H1 (cell line): Measurements from ENCODE around the gene SERPINA1. TPM values are rescaled to one million over a fixed set of nuclear protein-coding genes. Genes with fewer than 3 reads are reported as not detected.

ENCODE experiments used
- CTCF ChIA-PET: fragments of 300-600 bp; sonication (Branson Sonifier 250); formaldehyde crosslinking; loops from one replicate; lab custom pipeline; 2021; ENCODE audit not compliant: partially characterized antibody; lab: Charles Lee
- POLR2A ChIA-PET: fragments of 300-600 bp; sonication (Branson Sonifier 250); formaldehyde crosslinking; loops from one replicate; lab custom pipeline; 2021; ENCODE audit warnings: inconsistent platforms; ENCODE audit not compliant: partially characterized antibody; lab: Charles Lee
- DNase-seq, 2 experiments: peaks; one replicate each; pipeline versions ENCODE4 v3.0.0 to v3.0.0-alpha.2; 2010 to 2022; ENCODE audit warnings: low spot score in 2 of 2, low read depth in 1 of 2, mixed read lengths in 1 of 2
- FAIRE-seq: peaks from 2 replicates; lab custom pipeline; 2011; peaks lifted over from hg19 to GRCh38; lab: Jason Lieb, UNC
- H2AFZ ChIP-seq: 2 replicates; pipeline ENCODE4 v1.8.1; 2012; ENCODE audit warnings: low read length, inconsistent platforms
- H2AK5ac ChIP-seq: 2 replicates; pipeline ENCODE4 v1.6.1; 2013; ENCODE audit warnings: low read depth, low read length
- H2BK120ac ChIP-seq: replicated peaks from 2 replicates; pipeline ENCODE3; 2013; ENCODE audit warnings: low read depth, low read length, inconsistent platforms
- H2BK12ac ChIP-seq: 2 replicates; pipeline ENCODE4 v1.6.1; 2013; ENCODE audit warnings: low read depth, low read length
- H2BK15ac ChIP-seq: 2 replicates; pipeline ENCODE4 v1.6.1; 2013; ENCODE audit warnings: low read length
- H2BK20ac ChIP-seq: 2 replicates; pipeline ENCODE4 v1.6.1; 2013; ENCODE audit warnings: low read length
- H2BK5ac ChIP-seq: 2 replicates; pipeline ENCODE4 v1.6.1; 2013; ENCODE audit warnings: low read depth, low read length
- H3K14ac ChIP-seq: 2 replicates; pipeline ENCODE4 v1.6.1; 2013; ENCODE audit warnings: inconsistent platforms; ENCODE audit not compliant: insufficient read length
- H3K18ac ChIP-seq: 2 replicates; pipeline ENCODE4 v1.6.1; 2013; ENCODE audit warnings: low read length; ENCODE audit errors: extremely low read depth
- H3K23ac ChIP-seq: 2 replicates; pipeline ENCODE4 v1.6.1; 2013; ENCODE audit warnings: inconsistent platforms; ENCODE audit not compliant: insufficient read length
- H3K23me2 ChIP-seq: 2 replicates; pipeline ENCODE4 v1.6.1; 2013; ENCODE audit warnings: low read depth, low read length
- H3K27ac ChIP-seq: 2 replicates; pipeline ENCODE4 v1.6.1; 2011; ENCODE audit warnings: low read depth, low read length, inconsistent platforms
- H3K27me3 ChIP-seq, 4 experiments: replicated peaks in 1 of 4; 1 replicate in 1 of 4; 2 replicates in 3 of 4; pipeline versions ENCODE4 v1.6.1 to v1.8.1; 2011 to 2013; ENCODE audit warnings: low read length in 3 of 4, mild to moderate bottlenecking in 3 of 4, inconsistent platforms in 2 of 4, mixed read lengths in 2 of 4, moderate library complexity in 1 of 4; ENCODE audit not compliant: control insufficient read depth in 3 of 4, insufficient read depth in 3 of 4; ENCODE audit errors: extremely low read depth in 1 of 4
- H3K36me3 ChIP-seq, 4 experiments: 2 replicates each; pipeline versions ENCODE4 v1.6.1 to v1.8.1; 2011 to 2013; ENCODE audit warnings: mild to moderate bottlenecking in 4 of 4, low read length in 3 of 4, moderate library complexity in 2 of 4, control low read depth in 1 of 4, inconsistent platforms in 1 of 4; ENCODE audit not compliant: insufficient read depth in 4 of 4, control insufficient read depth in 2 of 4
- H3K4ac ChIP-seq: replicated peaks from 2 replicates; pipeline ENCODE3; 2013; ENCODE audit warnings: low read length, low read depth, mixed read lengths, inconsistent platforms; ENCODE audit not compliant: insufficient read length
- H3K4me1 ChIP-seq, 4 experiments: replicated peaks in 1 of 4; 1 replicate in 1 of 4; 2 replicates in 3 of 4; pipeline versions ENCODE4 v1.6.1 to v1.8.1; 2011 to 2013; ENCODE audit warnings: low read length in 3 of 4, inconsistent platforms in 2 of 4, mixed read lengths in 1 of 4; ENCODE audit not compliant: insufficient read depth in 4 of 4, control insufficient read depth in 3 of 4
- H3K4me2 ChIP-seq, 2 experiments: 2 replicates each; pipeline versions ENCODE4 v1.6.1 to v1.8.1; 2011 to 2013; ENCODE audit warnings: low read depth in 2 of 2, low read length in 2 of 2, control low read depth in 1 of 2, inconsistent platforms in 1 of 2, mild to moderate bottlenecking in 1 of 2; ENCODE audit not compliant: insufficient read depth in 1 of 2
- H3K4me3 ChIP-seq, 4 experiments: fragments of 200-600, 300-600 bp in 1 of 4; sonication (generic), shearing (Covaris generic), sonication (Bioruptor Twin) in 1 of 4; 2 replicates each; pipeline versions ENCODE4 v1.5.1 to v1.8.1; 2011 to 2016; ENCODE audit warnings: low read length in 4 of 4, low read depth in 3 of 4, control low read depth in 2 of 4, inconsistent platforms in 2 of 4, mild to moderate bottlenecking in 2 of 4, mixed read lengths in 1 of 4, moderate library complexity in 1 of 4; ENCODE audit not compliant: insufficient read depth in 2 of 4; ENCODE audit errors: extremely low read depth in 1 of 4
- H3K56ac ChIP-seq: replicated peaks from 2 replicates; pipeline ENCODE3; 2013; ENCODE audit warnings: low read depth, mild to moderate bottlenecking, mixed read lengths, low read length, inconsistent platforms; ENCODE audit not compliant: insufficient read length
- H3K79me1 ChIP-seq: 2 replicates; pipeline ENCODE4 v1.6.1; 2013; ENCODE audit warnings: low read depth, low read length, control low read depth
- H3K79me2 ChIP-seq, 2 experiments: 2 replicates each; pipeline versions ENCODE4 v1.6.1 to v1.8.1; 2012 to 2013; ENCODE audit warnings: low read length in 2 of 2, mild to moderate bottlenecking in 2 of 2, inconsistent platforms in 1 of 2; ENCODE audit not compliant: insufficient read depth in 2 of 2, control insufficient read depth in 1 of 2
- H3K9ac ChIP-seq, 4 experiments: replicated peaks in 1 of 4; 1 replicate in 1 of 4; 2 replicates in 3 of 4; pipeline versions ENCODE4 v1.6.1 to v1.8.1; 2011 to 2013; ENCODE audit warnings: low read depth in 3 of 4, low read length in 3 of 4, control low read depth in 2 of 4, mild to moderate bottlenecking in 2 of 4, moderate library complexity in 2 of 4, inconsistent platforms in 1 of 4; ENCODE audit errors: extremely low read depth in 1 of 4
- H3K9me3 ChIP-seq, 2 experiments: 2 replicates each; pipeline versions ENCODE4 v1.6.1 to v1.8.1; 2012 to 2013; ENCODE audit warnings: mild to moderate bottlenecking in 2 of 2, moderate library complexity in 2 of 2, control low read depth in 1 of 2, inconsistent platforms in 1 of 2, low read depth in 1 of 2, low read length in 1 of 2, mixed read lengths in 1 of 2; ENCODE audit not compliant: insufficient read depth in 2 of 2
- H4K20me1 ChIP-seq, 2 experiments: replicated peaks in 1 of 2; 2 replicates each; pipeline versions ENCODE3 to v1.8.1; 2011 to 2013; ENCODE audit warnings: inconsistent platforms in 2 of 2, low read length in 2 of 2, mild to moderate bottlenecking in 1 of 2; ENCODE audit not compliant: insufficient read depth in 2 of 2, control insufficient read depth in 1 of 2
- H4K5ac ChIP-seq: 2 replicates; pipeline ENCODE4 v1.6.1; 2013; ENCODE audit warnings: low read length, low read depth, mixed read lengths, inconsistent platforms; ENCODE audit not compliant: insufficient read length
- H4K8ac ChIP-seq: 2 replicates; pipeline ENCODE4 v1.8.0; 2013; ENCODE audit warnings: mild to moderate bottlenecking, moderate library complexity, low read length, inconsistent platforms; ENCODE audit not compliant: insufficient read depth; ENCODE audit errors: extremely low read depth
- H4K91ac ChIP-seq: replicated peaks from 2 replicates; pipeline ENCODE3; 2013; ENCODE audit warnings: low read length, mixed read lengths, inconsistent platforms; ENCODE audit not compliant: insufficient read length
- CHD2 ChIP-seq: IDR thresholded peaks from 2 replicates; pipeline ENCODE4 v1.6.1; 2012; ENCODE audit warnings: low read length, improper control_type of control experiment
- CREB1 ChIP-seq: IDR thresholded peaks from 2 replicates; pipeline ENCODE4 v1.6.1; 2012; ENCODE audit warnings: inconsistent platforms
- CTBP2 ChIP-seq: IDR thresholded peaks from 2 replicates; pipeline ENCODE4 v1.7.0; 2011; ENCODE audit warnings: borderline replicate concordance, mild to moderate bottlenecking, moderate library complexity, mixed read lengths, low read length; ENCODE audit not compliant: insufficient read depth, insufficient read length
- HDAC6 ChIP-seq: IDR thresholded peaks from one replicate; pipeline ENCODE4 v1.7.1; 2012; ENCODE audit warnings: low read depth, mild to moderate bottlenecking, inconsistent platforms, low read length, moderate library complexity
- KDM1A ChIP-seq: fragments of 200-600, 300-600 bp; sonication (generic); IDR thresholded peaks from 2 replicates; pipeline ENCODE4 v1.7.1; 2016; ENCODE audit warnings: mild to moderate bottlenecking, low read length, borderline replicate concordance
- POLR2A ChIP-seq, 2 experiments: IDR thresholded peaks; 1 replicate in 1 of 2; 2 replicates in 1 of 2; pipeline ENCODE4 v1.6.1; 2011; ENCODE audit warnings: low read depth in 2 of 2, low read length in 2 of 2, mild to moderate bottlenecking in 2 of 2; ENCODE audit errors: control extremely low read depth in 1 of 2
- RNF2 ChIP-seq: fragments of 200-900, 300-1000 bp; sonication (generic); IDR thresholded peaks from 2 replicates; pipeline ENCODE4 v1.7.1; 2016; ENCODE audit warnings: borderline replicate concordance, low read depth, mild to moderate bottlenecking, antibody characterized with exemption, low read length; ENCODE audit not compliant: poor library complexity, severe bottlenecking; ENCODE audit errors: missing control alignments
- WGBS, 2 experiments: shearing (Covaris generic) in 1 of 2; methylation state at CpG; one replicate each; pipeline versions ENCODE4 v1.1.6 to v1.1.7; 2013 to 2015; ENCODE audit warnings: low lambda C conversion rate in 2 of 2, mixed read lengths in 2 of 2, inconsistent platforms in 1 of 2, low coverage in 1 of 2, missing lambda C conversion rate in 1 of 2; ENCODE audit not compliant: insufficient replicate concordance in 2 of 2, insufficient coverage in 1 of 2, insufficient read length in 1 of 2; ENCODE audit errors: extremely low coverage in 1 of 2, missing lambda C conversion rate in 1 of 2; 5-methylcytosine and 5-hydroxymethylcytosine counted together
- polyA plus RNA-seq, 7 experiments: library from polyadenylated mRNA; depleted of rRNA in 3 of 7; stranded (reverse) in 5 of 7; unstranded in 2 of 7; fragments of >200 nt in 5 of 7; fragments of 200-250 nt in 2 of 7; gene quantifications; 1 replicate in 5 of 7; 2 replicates in 1 of 7; 4 replicates in 1 of 7; pipeline versions ENCODE4 v1.2.1 to v1.2.3, GENCODE V29; 2011 to 2013; ENCODE audit warnings: missing spikeins in 2 of 7, mixed read lengths in 2 of 7
- total RNA-seq: library from RNA; stranded (reverse); fragmentation: NEBNext Ultra II Directional; extraction: Animal tissue kit (Norgen Biotek cat#: 25700); gene quantifications from 2 replicates; pipeline ENCODE4 v1.2.1, GENCODE V29; 2021

Gene SERPINA1
- total and polyA plus RNA-seq, 2 of the 8 experiments (the other 6 are each of a cell fraction or from before 2014, with no cell fraction given) = 0.08 TPM; not detected in 1

GRCh38 chr14:94374749-94375260 lies 13.6 kb downstream of the SERPINA1 start:
- 80% methylated on average over 4 of the region's 4 CpGs; no CpG with 5 or more reads in 1 of the 2 experiments for WGBS, 2 experiments
- no peak for FAIRE-seq

More at GRCh38 chr14:94374749-94375260, 13.6 kb downstream of the SERPINA1 start:
- Histone ChIP-seq H4K20me1 (no peaks in the 10 kb centered on the region), H2BK20ac (no peak overlapping the region), H3K9me3 (no peaks in the 10 kb centered on the region), H3K27ac (no peak overlapping the region; the same call in 1 of the 2 replicates), H3K79me2 (no peaks in the 10 kb centered on the region), H3K9ac (no peak overlapping the region), H2BK12ac (peak overlapping the region; percentile 4; the same call in 1 of the 2 replicates), H3K79me1 (no peaks in the 10 kb centered on the region), H4K8ac (no peak overlapping the region), H3K23me2 (no peaks in the 10 kb centered on the region; the same call in 1 of the 2 replicates), H3K4me2 (no peak overlapping the region), H2BK120ac (no peak overlapping the region), H3K18ac (no peak overlapping the region), H2AK5ac (no peak overlapping the region), H3K4me1 (peaks cover 6 to 12% (median 8%) of the 10 kb centered on the region in 4 experiments), H2BK15ac (peak overlapping the region; percentile 31; the same call in 1 of the 2 replicates), H2BK5ac (no peak overlapping the region), H3K56ac (no peak overlapping the region), H3K4ac (no peak overlapping the region), H2AFZ (no peak overlapping the region), H4K5ac (no peak overlapping the region), H3K23ac (no peak overlapping the region), H3K27me3 (no peaks in the 10 kb centered on the region), H4K91ac (no peak overlapping the region), H3K4me3 (no peak overlapping the region; a peak in 1 of 8 replicates), H3K36me3 (no peaks in the 10 kb centered on the region), H3K14ac (no peak overlapping the region)
- DNase-seq = no peak
- ChIA-PET CTCF (interaction anchor here (1.0 to 5.0 kb wide), 10 partner anchors 9 to 238 kb away, joined by 3 to 37 read pairs (median 4); partner anchors contain the start of genes SERPINA1 and SERPINA2), POLR2A (interaction anchor here (0.6 to 2.5 kb wide), 5 partner anchors 15 to 148 kb away, joined by 3 to 6 read pairs (median 4); no protein-coding TSS in a partner anchor)
- TF ChIP-seq HDAC6 = no peak
- no peak for TF ChIP-seq RNF2
- TF ChIP-seq CHD2 = no peak
- TF ChIP-seq CTBP2 = no peak
- 0 out of 2 replicates have a peak, but pooled peaks have one; percentile 32 for TF ChIP-seq KDM1A
- no peak for TF ChIP-seq POLR2A (IDR thresholded peaks at IDR 0.05; ENCODE audit: control extremely low read depth in 1 of 2, low read depth in 2 of 2, low read length in 2 of 2)
- no peak for TF ChIP-seq CREB1
